CD4-positive, alpha-beta memory T cell (primary cell): ENCODE measurements around the gene LYPD6B. TPM values are rescaled to one million over a fixed set of nuclear protein-coding genes. Genes with fewer than 3 reads are reported as not detected.

Experiments used
- CTCF ChIA-PET: fragments of 350-600 bp; sonication (Branson Sonifier 250); formaldehyde crosslinking; loops from one replicate; lab custom pipeline; 2021; ENCODE audit warnings: inconsistent platforms; ENCODE audit not compliant: partially characterized antibody; lab: Charles Lee
- POLR2A ChIA-PET: fragments of 350-600 bp; sonication (Branson Sonifier 250); formaldehyde crosslinking; loops from one replicate; lab custom pipeline; 2021; ENCODE audit not compliant: partially characterized antibody; lab: Charles Lee
- DNase-seq, 5 donors: peaks; one replicate each; pipeline versions ENCODE4 v3.0.0 to v3.0.0-alpha.2; 2020 to 2022; ENCODE audit warnings: mixed read lengths in 1 of 5
- H3K27ac ChIP-seq: one replicate; pipeline ENCODE4 v1.7.0; 2013; ENCODE audit warnings: low read depth, low read length
- H3K27me3 ChIP-seq: 2 replicates; pipeline ENCODE4 v1.7.0; 2013; ENCODE audit warnings: mild to moderate bottlenecking, low read length, moderate library complexity; ENCODE audit not compliant: insufficient read depth
- H3K36me3 ChIP-seq: 2 replicates; pipeline ENCODE4 v1.7.0; 2013; ENCODE audit warnings: mild to moderate bottlenecking, low read length, moderate library complexity; ENCODE audit not compliant: insufficient read depth
- H3K4me1 ChIP-seq: 2 replicates; pipeline ENCODE4 v1.7.0; 2013; ENCODE audit warnings: mild to moderate bottlenecking, low read length, moderate library complexity; ENCODE audit not compliant: insufficient read depth
- H3K4me3 ChIP-seq, 2 donors: one replicate each; pipeline ENCODE4 v1.7.0; 2013; ENCODE audit warnings: low read length in 2 of 2, mild to moderate bottlenecking in 1 of 2
- H3K9me3 ChIP-seq, 2 donors: one replicate each; pipeline ENCODE4 v1.7.0; 2013; ENCODE audit warnings: low read length in 2 of 2, control low read depth in 1 of 2; ENCODE audit not compliant: control insufficient read depth in 1 of 2
- H3K27ac Mint-ChIP-seq, 7 donors: one replicate each; pipeline ENCODE4 v1.8.0; 2020 to 2021; ENCODE audit warnings: mixed read lengths in 7 of 7, mild to moderate bottlenecking in 6 of 7, inconsistent platforms in 3 of 7, moderate library complexity in 3 of 7
- H3K27me3 Mint-ChIP-seq, 2 donors: one replicate each; pipeline ENCODE4 v1.8.0; 2020 to 2021; ENCODE audit warnings: mixed read lengths in 2 of 2
- H3K36me3 Mint-ChIP-seq, 2 donors: one replicate each; pipeline ENCODE4 v1.8.0; 2020 to 2021; ENCODE audit warnings: mixed read lengths in 2 of 2, inconsistent platforms in 1 of 2, mild to moderate bottlenecking in 1 of 2
- H3K4me1 Mint-ChIP-seq, 4 donors: one replicate each; pipeline ENCODE4 v1.8.0; 2020 to 2021; ENCODE audit warnings: mixed read lengths in 4 of 4, mild to moderate bottlenecking in 1 of 4
- H3K4me3 Mint-ChIP-seq, 8 donors: one replicate each; pipeline ENCODE4 v1.8.0; 2020 to 2021; ENCODE audit warnings: mixed read lengths in 8 of 8, mild to moderate bottlenecking in 7 of 8, moderate library complexity in 6 of 8, inconsistent platforms in 3 of 8
- H3K9me3 Mint-ChIP-seq, 8 donors: one replicate each; pipeline ENCODE4 v1.8.0; 2020 to 2021; ENCODE audit warnings: mixed read lengths in 8 of 8, mild to moderate bottlenecking in 5 of 8, inconsistent platforms in 3 of 8, moderate library complexity in 1 of 8
- intact Hi-C: fragments of 100-400 bp; cut with micrococcal nuclease; formaldehyde crosslinking; loops from one replicate; pipeline ENCODE4 v1.15.1; 2023
- polyA plus RNA-seq, 2 donors: library from polyadenylated mRNA; unstranded; fragments of 300-500 nt; fragmentation: Illumina TruSeq; gene quantifications; one replicate each; pipeline ENCODE4 v1.2.3, GENCODE V29; 2021
- total RNA-seq, 2 experiments: library from RNA; stranded (reverse); gene quantifications; one replicate each; pipeline ENCODE4 v1.2.3, GENCODE V29; 2021

The LYPD6B gene
- total and polyA plus RNA-seq, 4 experiments from 2014 or later: not detected

GRCh38 chr2:149020432-149020851 is 18.1 kb upstream of the LYPD6B start:
- H3K9me3 ChIP-seq: no peaks in the 10 kb centered on the region
- Mint-ChIP-seq H3K27me3 (no peaks in the 10 kb centered on the region), H3K4me1 (peaks cover 2 to 12% (median 6%) of the 10 kb centered on the region in 4 donors), H3K27ac (no peak overlapping the region), H3K9me3 (no peaks in the 10 kb centered on the region), H3K4me3 (no peak overlapping the region), H3K36me3 (peaks cover 5 to 15% of the 10 kb centered on the region in 2 donors)
- no peaks in the 10 kb centered on the region for H3K36me3 ChIP-seq
- no peaks in the 10 kb centered on the region for H3K27me3 ChIP-seq
- ChIA-PET POLR2A (no interaction called here), CTCF (no interaction called here)
- no peak overlapping the region for H3K27ac ChIP-seq
- no peak overlapping the region for H3K4me3 ChIP-seq
- H3K4me1 ChIP-seq: no peaks in the 10 kb centered on the region
- intact Hi-C loops: no loop called here
- DNase-seq: no peak

DNA sequence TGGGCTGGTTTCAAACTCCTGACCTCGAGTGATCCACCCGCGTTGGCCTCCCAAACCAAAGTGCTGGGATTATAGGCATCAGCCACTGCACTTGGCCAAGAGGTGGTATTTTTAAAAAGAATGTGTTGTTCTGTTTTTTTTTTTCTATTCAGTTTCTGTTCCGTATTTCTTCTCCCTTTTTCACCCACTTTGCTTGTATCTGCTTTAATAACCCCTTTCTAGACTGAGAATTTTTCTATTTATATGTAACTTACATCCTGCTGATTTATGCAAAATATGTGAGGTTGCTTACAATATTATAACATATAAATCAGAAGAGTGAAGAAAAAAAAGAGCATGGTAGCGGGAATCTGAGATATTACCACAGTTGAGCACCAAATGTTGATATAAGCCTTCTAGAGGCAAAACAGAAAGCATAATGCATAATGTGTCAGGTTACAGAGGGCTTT is 17.2 kb upstream of the LYPD6B start:
- intact Hi-C loops: no loop called here
- no peaks in the 10 kb centered on the region for H3K9me3 ChIP-seq
- Mint-ChIP-seq H3K9me3 (no peaks in the 10 kb centered on the region), H3K27ac (no peak overlapping the region), H3K4me1 (peaks cover 2 to 7% (median 6%) of the 10 kb centered on the region in 4 donors), H3K27me3 (no peaks in the 10 kb centered on the region), H3K4me3 (no peak overlapping the region), H3K36me3 (peaks cover 5 to 15% of the 10 kb centered on the region in 2 donors)
- POLR2A ChIA-PET: no interaction called here
- no peak for DNase-seq
- H3K4me3 ChIP-seq: no peak overlapping the region
- no peak overlapping the region for H3K27ac ChIP-seq
- no peaks in the 10 kb centered on the region for H3K4me1 ChIP-seq
- H3K27me3 ChIP-seq: no peaks in the 10 kb centered on the region
- H3K36me3 ChIP-seq: no peaks in the 10 kb centered on the region
- CTCF ChIA-PET: interaction anchor here (0.7 kb wide), 1 partner anchor 1041 kb away, joined by 3 read pairs; no protein-coding TSS in a partner anchor

DNA sequence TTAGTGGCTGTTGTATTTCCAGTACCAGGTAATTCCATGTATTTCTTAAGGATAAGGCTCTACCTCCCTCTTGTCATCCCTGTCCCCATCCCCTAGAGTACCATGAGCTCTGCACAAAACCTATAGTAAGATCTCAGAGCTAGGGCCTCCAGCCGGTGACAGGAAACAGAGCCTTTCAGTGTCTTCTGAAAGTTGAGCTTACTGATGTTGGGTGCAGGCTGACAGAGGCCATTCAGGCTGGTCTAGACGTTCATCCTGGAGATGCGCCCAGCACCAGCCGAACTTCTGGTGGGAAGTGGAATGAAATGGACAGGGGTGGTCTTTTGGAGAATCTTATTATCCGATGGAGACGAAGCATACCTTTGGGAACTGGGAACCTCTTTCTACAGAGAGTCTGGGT is 16.7 kb upstream of the LYPD6B start:
- ChIA-PET POLR2A (no interaction called here), CTCF (interaction anchor here (0.7 kb wide), 1 partner anchor 1042 kb away, joined by 3 read pairs; no protein-coding TSS in a partner anchor)
- peaks cover 2 to 7% (median 6%) of the 10 kb centered on the region in 4 donors for H3K4me1 Mint-ChIP-seq
- intact Hi-C loops: no loop called here
- no peaks in the 10 kb centered on the region for H3K27me3 ChIP-seq
- no peak overlapping the region for H3K4me3 ChIP-seq
- H3K27ac Mint-ChIP-seq: no peak overlapping the region
- H3K9me3 ChIP-seq: no peaks in the 10 kb centered on the region
- peaks cover 5 to 15% of the 10 kb centered on the region in 2 donors for H3K36me3 Mint-ChIP-seq
- H3K4me1 ChIP-seq: no peaks in the 10 kb centered on the region
- H3K27me3 Mint-ChIP-seq: no peaks in the 10 kb centered on the region
- DNase-seq: no peak
- H3K9me3 Mint-ChIP-seq: no peaks in the 10 kb centered on the region
- no peaks in the 10 kb centered on the region for H3K36me3 ChIP-seq
- H3K27ac ChIP-seq: no peak overlapping the region
- H3K4me3 Mint-ChIP-seq: no peak overlapping the region

DNA sequence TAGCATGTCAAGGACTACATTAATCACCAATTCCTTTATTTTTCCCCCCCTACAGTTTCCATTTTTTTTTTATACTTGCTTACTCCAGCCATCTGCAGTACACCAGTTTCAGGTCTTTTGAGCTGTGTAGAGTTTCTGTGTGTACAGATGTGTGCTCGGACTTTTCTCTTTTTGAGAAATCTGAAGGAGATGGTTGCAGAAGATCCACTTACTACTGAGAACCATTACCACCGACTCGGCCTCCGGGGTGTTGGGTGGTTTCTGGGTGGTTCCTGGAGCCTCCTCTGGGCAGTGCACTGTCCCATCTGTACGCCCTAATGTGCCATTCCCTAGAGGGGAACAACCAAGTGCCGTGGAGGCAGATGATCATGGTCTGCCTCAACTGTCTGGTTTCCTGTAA is 15.4 kb upstream of the LYPD6B start:
- H3K27me3 Mint-ChIP-seq: no peaks in the 10 kb centered on the region
- no peaks in the 10 kb centered on the region for H3K9me3 Mint-ChIP-seq
- Histone ChIP-seq H3K36me3 (no peaks in the 10 kb centered on the region), H3K27me3 (no peaks in the 10 kb centered on the region), H3K4me1 (no peaks in the 10 kb centered on the region), H3K9me3 (no peaks in the 10 kb centered on the region), H3K4me3 (no peak overlapping the region), H3K27ac (no peak overlapping the region)
- DNase-seq: no peak
- intact Hi-C loops: no loop called here
- no peak overlapping the region for H3K27ac Mint-ChIP-seq
- ChIA-PET CTCF (no interaction called here), POLR2A (no interaction called here)
- H3K4me3 Mint-ChIP-seq: no peak overlapping the region
- no peaks in the 10 kb centered on the region for H3K4me1 Mint-ChIP-seq
- H3K36me3 Mint-ChIP-seq: peaks cover 2 to 15% of the 10 kb centered on the region in 2 donors

DNA sequence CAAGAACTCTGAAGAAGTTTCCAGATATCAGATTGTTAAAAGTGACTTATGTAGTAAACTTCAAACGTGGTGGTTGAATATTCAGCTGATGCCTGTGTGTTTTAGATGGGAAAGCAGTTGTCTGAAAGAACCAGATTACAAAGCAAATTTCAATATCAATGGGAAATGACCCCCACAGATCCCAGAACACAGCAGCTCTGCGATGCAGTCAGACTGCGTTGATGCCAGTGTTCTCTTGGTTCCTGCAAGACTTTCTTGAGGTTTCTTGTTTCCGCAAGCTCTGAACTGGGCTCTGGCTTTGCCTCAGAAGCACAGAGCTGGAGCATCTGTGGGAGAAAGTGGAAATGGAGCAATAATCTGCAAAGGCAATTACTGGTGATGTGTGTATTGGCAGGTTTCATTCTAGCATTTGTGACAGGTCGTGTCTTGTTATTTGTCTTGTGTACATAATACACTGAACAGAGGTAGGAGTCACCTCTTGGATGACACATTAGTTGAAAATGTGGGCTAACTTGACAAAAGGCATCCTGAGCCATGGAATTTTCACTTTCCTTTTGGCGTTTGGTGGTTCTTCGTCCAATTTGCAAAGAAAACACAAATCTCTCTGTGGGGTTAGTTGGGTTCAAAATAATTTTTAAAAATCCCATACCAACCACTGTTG is 10.8 kb upstream of the LYPD6B start:
- DNase-seq: no peak
- CTCF ChIA-PET: interaction anchor here (11.5 kb wide), 1 partner anchor 11 kb away, joined by 98 read pairs; no protein-coding TSS in a partner anchor
- Histone ChIP-seq H3K36me3 (no peaks in the 10 kb centered on the region), H3K27me3 (no peaks in the 10 kb centered on the region), H3K9me3 (no peaks in the 10 kb centered on the region), H3K4me3 (no peak overlapping the region), H3K4me1 (no peaks in the 10 kb centered on the region), H3K27ac (no peak overlapping the region)
- POLR2A ChIA-PET: no interaction called here
- peaks cover 2 to 15% of the 10 kb centered on the region in 2 donors for H3K36me3 Mint-ChIP-seq
- H3K27ac Mint-ChIP-seq: no peak overlapping the region
- intact Hi-C loops: no loop called here
- H3K9me3 Mint-ChIP-seq: no peaks in the 10 kb centered on the region
- peaks cover 2 to 6% (median 4%) of the 10 kb centered on the region in 4 donors for H3K4me1 Mint-ChIP-seq
- H3K27me3 Mint-ChIP-seq: peaks cover 0 to 4% of the 10 kb centered on the region in 2 donors
- no peak overlapping the region for H3K4me3 Mint-ChIP-seq

DNA sequence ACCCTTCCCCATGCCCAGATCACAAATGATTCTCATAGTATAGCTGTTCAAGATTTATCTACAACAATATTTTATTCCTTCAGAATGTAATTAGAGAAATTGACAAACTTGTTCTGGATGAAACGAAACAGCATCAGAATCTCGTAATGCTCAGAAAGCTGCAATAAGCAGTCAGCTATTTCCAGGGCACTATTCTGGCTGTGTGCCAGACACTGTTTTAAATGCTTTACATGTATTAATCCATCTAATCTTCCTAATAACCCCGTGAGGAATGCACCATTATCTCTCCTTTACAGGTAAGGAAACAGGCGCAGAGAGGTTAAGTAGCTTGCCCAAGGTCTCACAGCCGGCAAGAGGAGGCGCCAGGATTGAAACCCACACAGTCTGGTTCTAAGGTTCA is 10.1 kb upstream of the LYPD6B start:
- intact Hi-C loops: no loop called here
- H3K9me3 Mint-ChIP-seq: no peaks in the 10 kb centered on the region
- peaks cover 0 to 9% of the 10 kb centered on the region in 2 donors for H3K36me3 Mint-ChIP-seq
- Histone ChIP-seq H3K36me3 (no peaks in the 10 kb centered on the region), H3K4me1 (no peaks in the 10 kb centered on the region), H3K4me3 (no peak overlapping the region), H3K27me3 (no peaks in the 10 kb centered on the region), H3K27ac (no peak overlapping the region), H3K9me3 (no peaks in the 10 kb centered on the region)
- POLR2A ChIA-PET: no interaction called here
- peaks cover 2 to 6% (median 4%) of the 10 kb centered on the region in 4 donors for H3K4me1 Mint-ChIP-seq
- no peak overlapping the region for H3K4me3 Mint-ChIP-seq
- H3K27me3 Mint-ChIP-seq: peaks cover 0 to 4% of the 10 kb centered on the region in 2 donors
- DNase-seq: no peak
- H3K27ac Mint-ChIP-seq: no peak overlapping the region
- CTCF ChIA-PET: interaction anchor here (11.5 kb wide), 1 partner anchor 12 kb away, joined by 98 read pairs; no protein-coding TSS in a partner anchor

DNA sequence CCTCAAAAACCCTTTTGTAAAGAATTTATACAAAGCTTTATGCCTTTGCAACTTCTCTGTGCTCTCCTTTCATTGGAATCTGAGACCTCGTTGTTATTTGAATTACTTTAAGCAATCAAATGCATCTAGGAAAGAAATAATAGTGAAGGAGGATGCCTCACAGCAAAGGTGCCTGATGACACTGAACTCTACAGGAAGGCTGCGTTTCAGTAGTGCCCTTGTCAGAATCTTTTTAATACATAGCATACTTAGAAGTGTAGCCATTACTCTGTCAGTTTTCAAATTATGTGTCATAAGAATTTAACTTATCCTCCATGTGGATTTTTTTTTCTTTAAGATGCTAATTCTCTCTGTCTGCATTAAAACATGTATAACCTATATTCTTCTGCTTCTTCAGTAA is 9.6 kb upstream of the LYPD6B start:
- CTCF ChIA-PET: interaction anchor here (1.2 to 11.5 kb wide), 2 partner anchors 9 to 12 kb away, joined by 3 to 98 read pairs; no protein-coding TSS in a partner anchor
- Mint-ChIP-seq H3K9me3 (no peaks in the 10 kb centered on the region), H3K27ac (no peak overlapping the region), H3K36me3 (peaks cover 0 to 5% of the 10 kb centered on the region in 2 donors), H3K27me3 (peaks cover 0 to 4% of the 10 kb centered on the region in 2 donors), H3K4me1 (peaks cover 2 to 6% (median 5%) of the 10 kb centered on the region in 4 donors), H3K4me3 (no peak overlapping the region)
- Histone ChIP-seq H3K4me3 (no peak overlapping the region), H3K9me3 (no peaks in the 10 kb centered on the region), H3K27me3 (no peaks in the 10 kb centered on the region), H3K4me1 (no peaks in the 10 kb centered on the region), H3K36me3 (no peaks in the 10 kb centered on the region), H3K27ac (no peak overlapping the region)
- intact Hi-C loops: no loop called here
- POLR2A ChIA-PET: no interaction called here
- no peak for DNase-seq
